Occipital lobe (tissue), 2 donors: Measurements from ENCODE around the gene IQCK. TPM values are rescaled to one million over a fixed set of nuclear protein-coding genes. Genes with fewer than 3 reads are reported as not detected.

Source experiments
- DNase-seq: peaks from one replicate; lab custom pipeline; 2025; lab: John Stamatoyannopoulos, UW
- total RNA-seq: library from RNA; depleted of rRNA; stranded (reverse); fragments of >200 nt; gene quantifications from one replicate; pipeline ENCODE4 v1.2.3, GENCODE V29; 2014

The IQCK gene
- total RNA-seq, 1 donor from 2014 or later, result 10.8 TPM

GRCh38 chr16:19802612-19803011 is 84.5 kb downstream of the IQCK start:
- DNase-seq, result no peak

- DNase-seq, result no peak
These were observed 86.7 kb downstream of the IQCK start for GRCh38 chr16:19804538-19805323.

- no peak for DNase-seq
These were observed 87.5 kb downstream of the IQCK start for GRCh38 chr16:19805459-19806162.

GRCh38 chr16:19808061-19808641 is 90.1 kb downstream of the IQCK start:
- DNase-seq, result no peak

GRCh38 chr16:19809121-19809635 is 91.1 kb downstream of the IQCK start:
- DNase-seq, result no peak

GRCh38 chr16:19809693-19810092 is 91.6 kb downstream of the IQCK start:
- no peak for DNase-seq

- DNase-seq, result no peak
These were observed 93.0 kb downstream of the IQCK start for GRCh38 chr16:19810817-19811731.

- DNase-seq, result no peak
These were observed 94.9 kb downstream of the IQCK start for GRCh38 chr16:19812986-19813385.

GRCh38 chr16:19815418-19815817 is 97.3 kb downstream of the IQCK start:
- DNase-seq, result no peak

GRCh38 chr16:19817122-19817521 is 99.1 kb downstream of the IQCK start:
- DNase-seq, result no peak

- DNase-seq, result no peak
These were observed 99.8 kb downstream of the IQCK start for GRCh38 chr16:19817875-19818274.

GRCh38 chr16:19822533-19822932 is 104.5 kb downstream of the IQCK start:
- DNase-seq, result no peak

- DNase-seq, result no peak
These were observed 105.3 kb downstream of the IQCK start for GRCh38 chr16:19823322-19823721.

GRCh38 chr16:19824216-19824615 is 106.1 kb downstream of the IQCK start:
- DNase-seq, result no peak

- DNase-seq, result no peak
These were observed 112.0 kb downstream of the IQCK start for GRCh38 chr16:19829844-19830692.

- no peak for DNase-seq
These were observed 113.0 kb downstream of the IQCK start for GRCh38 chr16:19830902-19831560.

- DNase-seq, result no peak
These were observed 113.6 kb downstream of the IQCK start for GRCh38 chr16:19831678-19832077.

- no peak for DNase-seq
These were observed 115.1 kb downstream of the IQCK start for GRCh38 chr16:19833176-19833575.

GRCh38 chr16:19833581-19833980 is 115.5 kb downstream of the IQCK start:
- no peak for DNase-seq

- DNase-seq, result no peak
These were observed 117.1 kb downstream of the IQCK start for GRCh38 chr16:19835196-19835595.
